KOPT-K1 (cell line): ENCODE measurements around the gene LRRC14B.
A peak's percentile ranks its signal among the peaks of the same experiment; 100 is the strongest.
"Not testable (repeated sequence)": the region's sequence is repeated elsewhere in the genome, so short reads cannot be mapped to it uniquely, and the experiment has no call there.

ENCODE experiments used
- H3K27ac ChIP-seq: fragments of 200-600 bp; sonication (generic); 2 replicates; pipeline ENCODE4 v1.5.1; 2016; ENCODE audit warnings: antibody characterized with exemption, mild to moderate bottlenecking, low read depth, low read length; ENCODE audit not compliant: poor library complexity, severe bottlenecking
- H3K36me3 ChIP-seq: fragments of 200-600 bp; sonication (generic); 2 replicates; pipeline ENCODE4 v1.5.1; 2017; ENCODE audit warnings: antibody characterized with exemption, mild to moderate bottlenecking, low read length, moderate library complexity; ENCODE audit not compliant: insufficient read depth
- H3K9me3 ChIP-seq: fragments of 200-600 bp; sonication (generic); 2 replicates; pipeline ENCODE4 v1.5.1; 2017; ENCODE audit warnings: antibody characterized with exemption, low read length, mild to moderate bottlenecking; ENCODE audit not compliant: insufficient read depth, poor library complexity, severe bottlenecking

LRRC14B gene

DNA sequence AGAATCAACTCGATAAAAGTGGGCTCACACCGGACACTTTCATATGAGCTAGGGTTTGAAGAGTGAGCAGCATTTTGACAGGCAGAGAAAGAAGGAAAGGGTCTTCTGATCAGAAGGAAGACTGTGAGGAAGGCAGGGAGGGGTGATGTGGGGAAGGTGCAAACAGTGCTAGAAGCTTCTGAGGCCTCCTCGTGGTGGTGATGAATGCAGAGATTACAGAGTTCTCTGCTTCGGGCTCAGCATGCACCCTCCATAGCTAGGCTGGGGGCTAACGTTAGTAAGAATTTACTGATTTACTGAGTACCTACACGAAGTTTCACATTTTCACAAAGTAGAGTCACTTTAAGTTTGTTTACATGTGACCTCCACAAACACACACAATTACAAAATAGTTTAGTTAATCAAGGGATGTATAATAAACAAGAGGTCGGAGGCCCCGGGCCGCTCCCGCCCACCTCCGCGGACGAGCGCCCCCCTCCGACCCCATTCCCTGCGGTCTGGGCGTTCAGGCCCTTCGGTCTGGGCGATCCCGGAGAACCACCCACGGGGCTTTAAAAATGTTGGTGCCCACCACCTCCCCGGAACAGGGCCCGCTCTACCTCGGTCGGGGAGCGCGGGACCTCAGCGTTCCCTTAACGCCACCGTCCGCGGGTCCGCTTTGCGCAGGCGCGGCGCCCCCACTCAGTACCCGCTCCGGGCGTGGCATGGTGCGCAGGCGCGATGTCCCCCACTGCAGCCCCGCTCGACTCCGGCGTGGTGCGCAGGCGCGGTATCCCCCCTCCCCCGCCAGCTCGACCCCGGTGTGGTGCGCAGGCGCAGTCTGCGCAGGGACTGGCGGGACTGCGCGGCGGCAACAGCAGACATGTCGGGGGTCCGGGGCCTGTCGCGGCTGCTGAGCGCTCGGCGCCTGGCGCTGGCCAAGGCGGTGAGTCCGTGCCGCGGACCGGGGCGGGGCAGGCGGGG is 26.5 kb downstream of the LRRC14B start, which contains the start of the genes CCDC127 and SDHA:
Gene CCDC127, minus strand, starts transcription at position 660 of the 963 bp plus-strand sequence. CDS start 1,304 bp downstream, outside the sequence.
Gene SDHA, plus strand, starts transcription at position 827 of the 963 bp plus-strand sequence. Its CDS starts 36 bp downstream, at position 863.
- not testable (repeated sequence) for H3K9me3 ChIP-seq
- Histone ChIP-seq H3K27ac (peak within 1 kb of the TSS; percentile 83), H3K36me3 (peaks cover 22% of the 10 kb centered on the region)

- Histone ChIP-seq H3K27ac (peak overlapping the region; percentile 83), H3K9me3 (no peaks in the 10 kb centered on the region), H3K36me3 (peaks cover 26% of the 10 kb centered on the region)
Observed at GRCh38 chr5:218457-219291, 27.4 kb downstream of the LRRC14B start.

- Histone ChIP-seq H3K27ac (peak overlapping the region; percentile 83), H3K36me3 (peaks cover 26% of the 10 kb centered on the region), H3K9me3 (no peaks in the 10 kb centered on the region)
Observed at GRCh38 chr5:219460-219863, 28.2 kb downstream of the LRRC14B start.

GRCh38 chr5:219991-220390 is 28.7 kb downstream of the LRRC14B start:
- H3K27ac ChIP-seq: peak overlapping the region; percentile 83
- H3K36me3 ChIP-seq: peaks cover 31% of the 10 kb centered on the region
- H3K9me3 ChIP-seq: no peaks in the 10 kb centered on the region

- not testable (repeated sequence) for H3K27ac ChIP-seq, H3K9me3 ChIP-seq
- peaks cover 56% of the 10 kb centered on the region for H3K36me3 ChIP-seq
Observed at GRCh38 chr5:222951-223715, 31.8 kb downstream of the LRRC14B start.

GRCh38 chr5:223791-224190 is 32.5 kb downstream of the LRRC14B start:
- Histone ChIP-seq H3K36me3 (peaks cover 63% of the 10 kb centered on the region), H3K9me3 (no peaks in the 10 kb centered on the region), H3K27ac (no peak overlapping the region)

GRCh38 chr5:225334-225733 is 34.0 kb downstream of the LRRC14B start:
- Histone ChIP-seq H3K36me3 (peaks cover 78% of the 10 kb centered on the region), H3K9me3 (no peaks in the 10 kb centered on the region), H3K27ac (no peak overlapping the region)

GRCh38 chr5:227375-227774 is 36.1 kb downstream of the LRRC14B start:
- H3K9me3 ChIP-seq, H3K27ac ChIP-seq: not testable (repeated sequence)
- H3K36me3 ChIP-seq: peaks cover 99% of the 10 kb centered on the region

DNA sequence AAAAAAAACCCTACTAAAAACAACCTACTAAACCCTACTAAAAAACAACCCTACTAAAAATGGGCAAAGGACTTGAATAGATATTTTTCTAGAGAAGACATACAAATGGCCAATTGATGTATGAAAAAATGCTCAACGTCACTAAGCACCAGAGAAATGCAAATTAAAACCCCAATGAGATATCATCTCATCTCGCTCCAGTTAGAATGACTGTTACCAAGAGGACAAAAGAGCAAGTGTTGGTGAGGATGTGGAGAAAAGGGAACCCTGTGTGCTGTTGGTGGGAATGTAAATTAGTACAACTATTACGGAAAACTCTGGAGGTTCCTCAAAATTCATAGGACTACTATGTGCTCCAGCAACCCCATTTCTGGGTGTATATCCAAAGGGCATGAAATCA is 37.6 kb downstream of the LRRC14B start:
- peaks cover 100% of the 10 kb centered on the region for H3K36me3 ChIP-seq
- H3K27ac ChIP-seq: no peak overlapping the region
- no peaks in the 10 kb centered on the region for H3K9me3 ChIP-seq

DNA sequence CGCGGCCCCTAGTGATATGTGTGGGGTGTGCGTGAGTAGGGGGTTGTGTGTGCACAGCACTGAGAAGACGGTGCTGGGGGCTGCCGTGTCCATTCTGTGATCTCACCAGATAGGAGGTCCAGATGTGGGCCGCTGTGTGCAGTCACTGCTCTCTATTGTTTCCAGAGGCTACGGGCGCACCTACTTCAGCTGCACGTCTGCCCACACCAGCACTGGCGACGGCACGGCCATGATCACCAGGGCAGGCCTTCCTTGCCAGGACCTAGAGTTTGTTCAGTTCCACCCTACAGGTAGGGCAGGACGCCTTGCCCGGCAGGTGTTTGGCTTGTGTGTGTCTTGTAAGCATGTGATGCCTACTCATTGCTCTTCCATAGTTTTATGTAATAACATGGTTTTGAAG is 39.4 kb downstream of the LRRC14B start:
- Histone ChIP-seq H3K9me3 (no peaks in the 10 kb centered on the region), H3K36me3 (peaks cover 100% of the 10 kb centered on the region), H3K27ac (no peak overlapping the region)

GRCh38 chr5:231661-232060 is 40.4 kb downstream of the LRRC14B start:
- no peaks in the 10 kb centered on the region for H3K9me3 ChIP-seq
- peaks cover 99% of the 10 kb centered on the region for H3K36me3 ChIP-seq
- no peak overlapping the region for H3K27ac ChIP-seq

- not testable (repeated sequence) for H3K9me3 ChIP-seq, H3K27ac ChIP-seq
- H3K36me3 ChIP-seq: peaks cover 98% of the 10 kb centered on the region
Observed at GRCh38 chr5:233426-233825, 42.1 kb downstream of the LRRC14B start.

DNA sequence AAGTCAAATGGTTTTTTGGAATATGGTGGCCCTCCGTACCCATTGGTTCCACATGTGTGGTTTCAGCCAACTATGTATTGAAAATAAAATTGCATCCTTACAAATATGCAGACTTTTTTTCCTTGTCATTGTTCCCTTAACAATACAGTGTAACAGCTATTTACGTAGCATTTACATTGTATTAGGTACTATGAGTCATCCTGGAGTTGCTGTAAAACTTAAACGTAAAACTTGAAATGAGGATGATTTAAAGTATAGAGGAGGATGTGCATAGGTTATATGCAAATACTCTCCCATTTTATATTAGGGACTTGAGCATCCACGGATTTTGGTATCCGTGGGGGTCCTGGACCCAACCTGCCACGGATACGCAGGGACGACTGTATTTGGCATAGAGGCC is 43.2 kb downstream of the LRRC14B start:
- Histone ChIP-seq H3K36me3 (peaks cover 98% of the 10 kb centered on the region), H3K27ac (no peak overlapping the region), H3K9me3 (no peaks in the 10 kb centered on the region)

DNA sequence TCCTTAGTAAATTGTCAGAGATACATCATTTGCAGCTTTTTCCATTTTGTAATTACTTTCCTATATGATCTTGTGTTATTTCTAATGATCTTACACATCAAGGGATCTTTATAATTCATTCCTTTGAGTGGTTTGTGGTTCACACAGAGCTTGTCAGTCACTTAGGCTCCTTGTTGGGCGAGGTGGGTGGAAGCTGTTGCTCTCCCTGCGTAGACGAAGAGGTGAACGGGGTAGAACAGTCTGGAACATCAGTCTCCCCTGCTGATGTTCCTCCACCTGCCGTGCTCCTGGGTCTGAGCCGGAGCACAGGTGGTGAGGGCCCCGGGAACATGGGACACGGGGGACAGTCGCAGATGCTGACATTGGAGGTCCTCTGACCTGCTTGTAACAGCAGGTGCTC is 44.2 kb downstream of the LRRC14B start:
- H3K27ac ChIP-seq, H3K9me3 ChIP-seq: not testable (repeated sequence)
- peaks cover 98% of the 10 kb centered on the region for H3K36me3 ChIP-seq
